GM12875 (cell line): Measurements from ENCODE around the gene TPT1.

Experiments used
- H3K4me3 ChIP-seq: one replicate; pipeline ENCODE4 v1.5.1; 2011; ENCODE audit warnings: low read depth, low read length, control low read depth
- CTCF ChIP-seq: IDR thresholded peaks from 2 replicates; pipeline ENCODE4 v1.5.1; 2011; ENCODE audit warnings: low read depth, mild to moderate bottlenecking, control low read depth, inconsistent platforms, low read length, moderate library complexity, borderline replicate concordance; ENCODE audit not compliant: insufficient read depth

Gene TPT1

DNA sequence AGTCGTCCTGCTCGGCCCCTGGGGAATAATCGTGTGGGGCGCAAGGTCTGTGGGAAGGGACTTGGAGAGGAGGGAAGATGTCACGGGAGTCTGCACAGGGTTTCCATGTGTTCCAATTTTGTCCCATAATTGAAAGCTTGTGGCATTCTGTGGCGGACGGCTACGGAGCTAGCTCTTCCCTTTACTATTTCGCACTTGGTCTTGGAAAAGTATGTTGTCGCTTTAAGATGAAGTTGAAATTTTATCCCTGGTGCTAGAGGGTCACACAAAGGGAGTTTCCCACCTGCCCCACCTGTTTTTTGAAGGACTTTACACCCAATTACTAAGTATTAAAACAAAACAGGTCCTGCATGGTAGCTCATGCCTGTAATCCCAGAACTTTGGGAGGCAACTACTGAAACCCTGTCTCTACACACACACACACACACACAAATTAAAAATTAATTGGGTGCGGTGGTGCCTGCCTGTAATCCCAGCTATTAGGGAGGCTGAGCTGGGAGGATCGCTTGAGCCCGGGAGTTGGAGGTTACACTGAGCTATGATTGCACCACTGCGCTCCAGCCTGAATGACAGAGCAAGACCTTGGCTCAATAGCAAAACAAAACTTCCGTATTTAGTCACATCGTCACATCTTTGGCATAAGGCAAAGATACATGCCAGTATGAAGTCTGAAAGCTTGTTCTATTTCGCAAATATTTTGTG is 967 bp upstream of the TPT1 start:
- peak overlapping the region; percentile 63 for H3K4me3 ChIP-seq
- TF ChIP-seq CTCF = no peak

GRCh38 chr13:45340422-45341033 is 455 bp downstream of the TPT1 start:
- TF ChIP-seq CTCF = peak; percentile 65

DNA sequence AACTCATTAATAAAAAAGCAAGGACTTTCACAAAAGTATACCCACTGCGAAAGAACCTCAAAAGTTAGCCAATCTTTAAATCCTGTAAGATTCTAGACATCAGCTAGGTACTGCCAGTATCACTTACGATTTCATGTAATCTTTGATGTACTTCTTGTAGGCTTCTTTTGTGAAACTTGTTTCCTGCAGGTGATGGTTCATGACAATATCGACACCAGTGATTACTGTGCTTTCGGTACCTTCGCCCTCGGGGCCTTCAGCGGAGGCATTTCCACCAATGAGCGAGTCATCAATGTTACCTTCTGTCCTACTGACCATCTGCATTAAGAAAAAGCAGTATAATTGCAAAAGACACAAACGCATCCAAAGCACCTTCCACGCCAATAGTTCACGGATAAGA is 1.1 kb downstream of the TPT1 start:
- TF ChIP-seq CTCF = no peak
- H3K4me3 ChIP-seq = peak overlapping the region; percentile 62

More at GRCh38 chr13:45340422-45341033, 455 bp downstream of the TPT1 start:
- H3K4me3 ChIP-seq = peak overlapping the region; percentile 62

- TF ChIP-seq CTCF = no peak
- peak overlapping the region; percentile 62 for H3K4me3 ChIP-seq
Measured at GRCh38 chr13:45339399-45339798, 1.6 kb downstream of the TPT1 start.

DNA sequence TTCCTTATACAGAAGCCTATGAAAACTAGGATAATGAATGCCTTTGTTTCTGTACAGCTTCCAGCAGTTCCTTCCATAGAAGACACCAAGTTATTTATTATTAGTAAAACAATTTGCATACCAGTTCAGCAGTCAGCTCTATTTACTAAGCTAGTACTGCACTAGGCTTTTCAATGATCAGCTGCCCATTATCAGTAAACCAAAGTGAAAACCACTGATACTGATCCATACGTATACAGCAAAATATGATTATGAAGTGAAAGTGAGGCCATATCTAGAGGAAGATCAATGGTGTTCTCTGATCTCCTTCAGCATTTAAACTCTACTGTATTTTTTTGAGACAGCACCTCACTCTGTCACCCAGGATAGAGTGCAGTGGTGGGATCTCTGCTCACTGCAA is 3.2 kb downstream of the TPT1 start:
- no peak overlapping the region for H3K4me3 ChIP-seq
- TF ChIP-seq CTCF = no peak

DNA sequence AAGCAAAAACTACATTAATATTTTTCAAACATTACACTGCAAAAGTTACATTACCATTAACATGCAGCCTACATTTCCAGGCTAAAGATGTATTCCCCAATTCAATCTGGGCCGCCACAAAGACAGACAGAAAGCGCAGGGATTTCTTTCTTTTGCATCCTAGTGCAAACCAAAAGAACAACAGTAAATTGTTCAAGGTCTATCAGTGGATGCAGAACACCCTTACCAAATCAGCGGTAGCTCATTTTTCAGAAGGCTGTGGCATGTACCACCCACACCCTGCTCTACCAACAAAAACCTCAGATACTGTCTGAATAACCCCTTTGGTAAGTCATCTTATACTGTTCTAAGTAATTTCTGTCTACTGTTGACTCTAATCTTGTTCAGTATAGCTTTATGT is 3.6 kb downstream of the TPT1 start:
- TF ChIP-seq CTCF = no peak
- H3K4me3 ChIP-seq = no peak overlapping the region
